ENCODE results near the gene TRIM4.

GRCh38 chr7:99926321-99926720, 7.0 kb upstream of the TRIM4 start:
- TF ChIP-seq EZH2 (IDR thresholded peaks at IDR 0.05; ENCODE audit: borderline replicate concordance, low read depth, low read length, severe bottlenecking) = no peak
- no peak for TF ChIP-seq CTCF (IDR thresholded peaks at IDR 0.05; ENCODE audit: extremely low read depth in 1 of 2, insufficient read depth in 1 of 2, low read depth in 1 of 2, low read length in 2 of 2)
- TF ChIP-seq POLR2AphosphoS5 (IDR thresholded peaks at IDR 0.05; ENCODE audit: insufficient read depth, low read depth, low read length) = no peak
- TF ChIP-seq MAX (IDR thresholded peaks at IDR 0.05; ENCODE audit: insufficient read depth, insufficient read length) = no peak
- TF ChIP-seq JUN (IDR thresholded peaks at IDR 0.05; ENCODE audit: borderline replicate concordance, insufficient read depth, insufficient read length, low read depth) = no peak
- no peak for TF ChIP-seq MYC (IDR thresholded peaks at IDR 0.05; ENCODE audit: low read depth, low read length)
- no peak for TF ChIP-seq POLR2A (IDR thresholded peaks at IDR 0.05; ENCODE audit: low read depth, low read length)
